ENCODE measurements around the gene GADD45B. TPM values are rescaled to one million over a fixed set of nuclear protein-coding genes. Genes with fewer than 3 reads are reported as not detected.

Gene GADD45B
- total RNA-seq, 1 experiment from 2014 or later: 37.9 TPM

DNA sequence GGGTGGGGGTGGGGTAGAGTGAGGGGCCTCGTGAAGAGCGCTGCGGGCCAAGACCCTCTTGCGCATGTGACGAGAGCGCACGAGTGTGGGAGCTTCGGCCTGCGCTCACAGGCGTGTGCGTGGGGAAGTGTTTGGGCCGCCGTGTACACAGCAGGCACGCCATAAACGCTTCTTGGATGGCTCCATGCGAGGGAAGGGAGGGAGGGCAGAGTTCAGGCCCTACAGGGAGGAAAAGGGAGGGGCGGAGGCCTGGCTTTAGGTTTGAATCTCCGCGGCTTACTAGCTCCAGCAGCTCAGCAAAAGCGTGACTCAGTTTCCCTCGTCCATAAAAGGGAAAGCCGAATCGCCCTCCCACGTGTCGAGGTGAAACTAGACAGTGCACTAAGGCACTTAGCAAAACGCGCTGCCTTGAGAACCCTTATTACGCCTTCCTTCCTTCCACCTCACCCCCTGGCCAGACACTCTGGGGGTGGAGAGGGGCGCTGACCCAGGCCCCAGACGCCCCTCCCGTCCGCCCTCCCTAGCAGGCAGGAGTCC is 12.5 kb downstream of the GADD45B start:
- Histone ChIP-seq H3K9ac (ENCODE audit: low read length) (no peak overlapping the region), H3K4me1 (ENCODE audit: control insufficient read depth in 1 of 2, insufficient read depth in 2 of 2, low read length in 2 of 2) (peaks cover 19 to 32% of the 10 kb centered on the region in 2 experiments), H3K4me2 (ENCODE audit: low read length) (no peak overlapping the region), H3K79me2 (ENCODE audit: insufficient read depth, low read length) (no peaks in the 10 kb centered on the region), H3K4me3 (replicated peaks in 1 of 2; ENCODE audit: low read depth in 1 of 2, low read length in 2 of 2) (no peak overlapping the region), H3K9me3 (ENCODE audit: control insufficient read depth in 1 of 2, insufficient read depth in 1 of 2, low read depth in 1 of 2, low read length in 2 of 2) (no peaks in the 10 kb centered on the region), H3K27ac (ENCODE audit: low read depth, low read length) (no peak overlapping the region), H3K36me3 (ENCODE audit: control insufficient read depth in 1 of 2, insufficient read depth in 2 of 2, low read length in 2 of 2) (no peaks in the 10 kb centered on the region), H3K9me2 (ENCODE audit: insufficient read depth) (no peaks in the 10 kb centered on the region), H2AFZ (ENCODE audit: low read depth, low read length, poor library complexity, severe bottlenecking) (no peak overlapping the region), H4K20me1 (ENCODE audit: insufficient read depth) (no peaks in the 10 kb centered on the region), H3K27me3 (ENCODE audit: insufficient read depth, low read length) (no peaks in the 10 kb centered on the region)
- no peak for TF ChIP-seq ZFX (IDR thresholded peaks at IDR 0.05)
- no peak for TF ChIP-seq SP1 (IDR thresholded peaks at IDR 0.05; ENCODE audit: low read depth)
- TF ChIP-seq TCF7L2 (IDR thresholded peaks at IDR 0.05; ENCODE audit: borderline replicate concordance, extremely low read depth, insufficient read depth, insufficient read length): no peak
- TF ChIP-seq SRF (IDR thresholded peaks at IDR 0.05; ENCODE audit: low read depth): no peak
- TF ChIP-seq, protein P1, sequence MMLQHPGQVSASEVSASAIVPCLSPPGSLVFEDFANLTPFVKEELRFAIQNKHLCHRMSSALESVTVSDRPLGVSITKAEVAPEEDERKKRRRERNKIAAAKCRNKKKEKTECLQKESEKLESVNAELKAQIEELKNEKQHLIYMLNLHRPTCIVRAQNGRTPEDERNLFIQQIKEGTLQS (IDR thresholded peaks at IDR 0.05): no peak
- BruUV-seq (replicated peaks): no TSS peak
- ATAC-seq (no peak), DNase-seq (ENCODE audit: low read depth, low spot score) (no peak)
- ChIA-PET CTCF (no interaction called here), POLR2A (interaction anchor here (1.7 kb wide), 1 partner anchor 12 kb away, joined by 6 read pairs; the partner anchor contains the start of gene GADD45B), RAD21 (ENCODE audit: low non-redundant PET in 1 of 2, low total read pairs in 2 of 2, uncharacterized antibody in 2 of 2, unreplicated experiment in 2 of 2) (no interaction called here)
- intact Hi-C loops (cut with micrococcal nuclease): no loop called here

DNA sequence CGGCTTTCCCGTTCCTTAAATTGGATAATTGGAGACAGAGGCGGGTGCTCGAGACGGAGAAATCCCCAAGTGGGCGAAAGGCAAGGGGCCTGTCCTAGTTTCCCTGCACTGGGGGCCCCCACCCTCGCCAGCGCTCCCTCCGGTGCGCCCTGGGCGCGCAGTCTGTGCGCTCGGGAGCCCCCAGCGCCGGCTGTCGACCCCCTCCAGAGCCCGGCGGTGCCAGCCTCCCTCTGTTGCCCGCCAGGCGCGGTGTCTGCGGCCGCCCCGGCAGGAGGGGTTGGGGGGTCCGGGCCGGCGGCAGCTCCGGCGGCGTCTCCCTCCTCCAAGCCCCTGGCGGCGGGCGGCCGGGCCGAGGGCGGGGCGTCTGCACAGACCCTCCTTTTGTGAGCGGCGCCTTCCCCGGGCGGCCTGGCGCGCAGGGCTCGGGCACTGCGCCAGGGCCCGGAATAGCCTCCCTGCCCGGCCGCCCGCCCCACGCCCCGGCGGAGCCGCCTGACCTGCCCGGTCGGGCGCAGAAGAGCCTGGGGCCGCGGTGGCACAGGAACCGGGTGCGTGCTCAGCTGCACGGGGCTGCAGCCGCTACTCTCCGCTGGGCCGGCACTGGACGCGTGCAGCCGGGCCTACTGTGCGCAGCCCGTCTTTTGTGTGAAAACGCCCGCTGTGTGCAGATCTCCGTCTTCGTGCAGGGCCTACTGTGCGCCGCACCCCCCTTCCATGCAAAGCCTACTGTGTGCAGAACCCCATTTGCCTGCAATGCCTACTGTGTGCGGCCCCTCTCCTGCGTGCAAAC is 13.2 kb downstream of the GADD45B start:
- TF ChIP-seq ZFX (IDR thresholded peaks at IDR 0.05): peak; percentile 25; the same call in 1 of the 2 replicates
- TF ChIP-seq, protein P2, sequence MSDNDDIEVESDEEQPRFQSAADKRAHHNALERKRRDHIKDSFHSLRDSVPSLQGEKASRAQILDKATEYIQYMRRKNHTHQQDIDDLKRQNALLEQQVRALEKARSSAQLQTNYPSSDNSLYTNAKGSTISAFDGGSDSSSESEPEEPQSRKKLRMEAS (IDR thresholded peaks at IDR 0.05): no peak
- intact Hi-C loops (cut with micrococcal nuclease): no loop called here
- Histone ChIP-seq H3K27ac (ENCODE audit: low read depth, low read length) (no peak overlapping the region), H4K20me1 (ENCODE audit: insufficient read depth) (no peaks in the 10 kb centered on the region), H3K4me3 (replicated peaks in 1 of 2; ENCODE audit: low read depth in 1 of 2, low read length in 2 of 2) (no peak overlapping the region; a peak in 1 of 4 replicates), H3K9me2 (ENCODE audit: insufficient read depth) (no peaks in the 10 kb centered on the region), H3K27me3 (ENCODE audit: insufficient read depth, low read length) (no peaks in the 10 kb centered on the region), H3K4me2 (ENCODE audit: low read length) (peak overlapping the region; percentile 57), H3K36me3 (ENCODE audit: control insufficient read depth in 1 of 2, insufficient read depth in 2 of 2, low read length in 2 of 2) (no peaks in the 10 kb centered on the region), H3K9me3 (ENCODE audit: control insufficient read depth in 1 of 2, insufficient read depth in 1 of 2, low read depth in 1 of 2, low read length in 2 of 2) (no peaks in the 10 kb centered on the region), H3K9ac (ENCODE audit: low read length) (no peak overlapping the region), H3K79me2 (ENCODE audit: insufficient read depth, low read length) (no peaks in the 10 kb centered on the region), H2AFZ (ENCODE audit: low read depth, low read length, poor library complexity, severe bottlenecking) (no peak overlapping the region), H3K4me1 (ENCODE audit: control insufficient read depth in 1 of 2, insufficient read depth in 2 of 2, low read length in 2 of 2) (peaks cover 26 to 38% of the 10 kb centered on the region in 2 experiments)
- RAD21 ChIA-PET (ENCODE audit: low non-redundant PET in 1 of 2, low total read pairs in 2 of 2, uncharacterized antibody in 2 of 2, unreplicated experiment in 2 of 2): no interaction called here
- DNase-seq (ENCODE audit: low read depth, low spot score) (no peak), ATAC-seq (peak; percentile 62)
- no TSS peak for BruUV-seq (replicated peaks)
- CTCF ChIA-PET: no interaction called here
- POLR2A ChIA-PET: interaction anchor here (1.9 kb wide), 1 partner anchor 13 kb away, joined by 6 read pairs; the partner anchor contains the start of gene GADD45B

Measured in HCT116 (cell line).